Measurements from ENCODE around the gene SSTR3. TPM values are rescaled to one million over a fixed set of nuclear protein-coding genes. Genes with fewer than 3 reads are reported as not detected.

Gene SSTR3
- total RNA-seq, 1 experiment from 2014 or later, result 0.08 TPM

DNA sequence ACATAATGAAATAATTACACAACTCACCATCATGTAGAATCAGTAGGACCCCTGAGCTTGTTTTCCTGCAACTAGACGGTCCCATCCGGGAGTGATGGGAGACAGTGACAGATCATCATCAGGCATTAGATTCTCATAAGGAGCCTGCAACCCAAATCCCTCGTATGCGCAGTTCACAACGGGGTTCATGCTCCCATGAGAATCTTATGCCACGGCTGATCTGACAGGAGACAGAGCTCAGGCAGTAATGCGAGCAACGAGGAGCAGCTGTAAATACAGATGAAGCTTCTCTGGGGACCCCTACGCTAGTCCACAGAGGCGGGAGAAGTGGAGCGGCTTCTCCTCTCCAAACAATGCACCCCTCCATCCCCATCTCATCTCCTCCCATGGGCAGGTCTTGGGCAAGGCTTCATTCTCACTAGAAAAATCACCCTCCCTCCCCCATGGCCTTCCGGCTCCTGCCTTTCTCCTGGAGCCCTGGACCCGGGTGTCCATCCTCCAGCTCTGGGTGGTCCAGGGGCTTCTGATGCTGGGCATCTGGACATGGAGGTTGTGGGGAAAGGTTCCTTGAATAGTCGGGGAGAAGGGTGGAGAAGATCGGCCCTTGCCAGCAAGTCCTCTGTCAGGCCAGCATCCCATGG, 48.0 kb upstream of the SSTR3 start:
- no TSS peak for BruUV-seq (replicated peaks)
- H3K36me3 ChIP-seq (ENCODE audit: control insufficient read depth, insufficient read depth, low read length), result no peaks in the 10 kb centered on the region
- no peak overlapping the region for H3K27ac ChIP-seq (ENCODE audit: low read length)
- DNase-seq (ENCODE audit: low read depth, low spot score) (no peak), ATAC-seq (no peak)
- H3K4me1 ChIP-seq (ENCODE audit: control insufficient read depth, insufficient read depth, low read length), result peaks cover 14% of the 10 kb centered on the region
- POLR2A ChIA-PET, result no interaction called here
- H3K4me3 ChIP-seq (ENCODE audit: low read depth in 2 of 2, low read length in 2 of 2), result no peak overlapping the region
- intact Hi-C loops (cut with micrococcal nuclease; ENCODE audit: unreplicated experiment), result no loop called here
- in situ Hi-C loops (cut with HindIII; ENCODE audit: low pct_unique_long_range_greater_than_20kb, low sequenced_read_pairs), result no loop called here
- CTCF ChIA-PET, result interaction anchor here (1.6 kb wide), 1 partner anchor 62 kb away, joined by 3 read pairs; no protein-coding TSS in a partner anchor
- peaks cover 14% of the 10 kb centered on the region; the same call in 1 of the 2 replicates for H3K9me3 ChIP-seq (ENCODE audit: control insufficient read depth, insufficient read depth, low read depth, low read length)
- H3K27me3 ChIP-seq (ENCODE audit: control insufficient read depth, insufficient read depth, low read length), result no peaks in the 10 kb centered on the region
- no peak for TF ChIP-seq POLR2AphosphoS5 (IDR thresholded peaks at IDR 0.05; ENCODE audit: low read depth, low read length)
- no peak for TF ChIP-seq TCF7L2 (IDR thresholded peaks at IDR 0.05; ENCODE audit: low read depth, low read length)
- no peak for TF ChIP-seq SIN3A (IDR thresholded peaks at IDR 0.05; ENCODE audit: borderline replicate concordance, insufficient read depth, low read depth, low read length)
- TF ChIP-seq REST (IDR thresholded peaks at IDR 0.05; ENCODE audit: insufficient read depth in 1 of 2, low read depth in 2 of 2, low read length in 1 of 2), result no peak

- peaks cover 8% of the 10 kb centered on the region; the same call in 1 of the 2 replicates for H3K9me3 ChIP-seq (ENCODE audit: control insufficient read depth, insufficient read depth, low read depth, low read length)
- no peaks in the 10 kb centered on the region for H3K27me3 ChIP-seq (ENCODE audit: control insufficient read depth, insufficient read depth, low read length)
- no peak for TF ChIP-seq POLR2AphosphoS5 (IDR thresholded peaks at IDR 0.05; ENCODE audit: low read depth, low read length)
- no peak for TF ChIP-seq SIN3A (IDR thresholded peaks at IDR 0.05; ENCODE audit: borderline replicate concordance, insufficient read depth, low read depth, low read length)
- TF ChIP-seq CTCF (IDR thresholded peaks at IDR 0.05), result peak; percentile 79
- TF ChIP-seq TCF7L2 (IDR thresholded peaks at IDR 0.05; ENCODE audit: low read depth, low read length), result no peak
- intact Hi-C loops (cut with micrococcal nuclease; ENCODE audit: unreplicated experiment), result no loop called here
- peak overlapping the region; percentile 26; the same call in 1 of the 2 replicates for H3K27ac ChIP-seq (ENCODE audit: low read length)
- DNase-seq (ENCODE audit: low read depth, low spot score), result no peak
- in situ Hi-C loops (cut with HindIII; ENCODE audit: low pct_unique_long_range_greater_than_20kb, low sequenced_read_pairs), result no loop called here
- CTCF ChIA-PET, result interaction anchor here (0.6 to 1.6 kb wide), 3 partner anchors 62 to 199 kb away, joined by 3 to 4 read pairs (median 3); no protein-coding TSS in a partner anchor
- peak overlapping the region in 1 of 2 experiments; percentile 23; a peak in 2 of 4 replicates for H3K4me3 ChIP-seq (ENCODE audit: low read depth in 2 of 2, low read length in 2 of 2)
- ATAC-seq, result peak; percentile 72
- H3K4me1 ChIP-seq (ENCODE audit: control insufficient read depth, insufficient read depth, low read length), result peaks cover 15% of the 10 kb centered on the region
- no TSS peak for BruUV-seq (replicated peaks)
- H3K36me3 ChIP-seq (ENCODE audit: control insufficient read depth, insufficient read depth, low read length), result no peaks in the 10 kb centered on the region
- POLR2A ChIA-PET, result no interaction called here
Measured at GRCh38 chr22:37259540-37260029, 47.3 kb upstream of the SSTR3 start.

Measured in Panc1 (cell line).